Myocyte (in vitro differentiated cells): ENCODE data around the gene RPL7A. TPM values are rescaled to one million over a fixed set of nuclear protein-coding genes. Genes with fewer than 3 reads are reported as not detected.

Experiments
- DNase-seq: peaks from one replicate; pipeline ENCODE4 v3.0.0-alpha.2; 2012; ENCODE audit warnings: low read depth
- total RNA-seq: library from RNA; depleted of rRNA; stranded (reverse); fragments of >200 nt; gene quantifications from 2 replicates; pipeline ENCODE4 v1.2.3, GENCODE V29; 2014

Gene RPL7A
- total RNA-seq, 1 donor from 2014 or later = 1,677 TPM

- DNase-seq = peak; percentile 50
Observed at GRCh38 chr9:133347515-133347984, 468 bp upstream of the RPL7A start.

- no peak for DNase-seq
Observed at GRCh38 chr9:133348718-133349573, 928 bp downstream of the RPL7A start.

GRCh38 chr9:133349965-133350616, 2.1 kb downstream of the RPL7A start:
- DNase-seq = no peak

DNA sequence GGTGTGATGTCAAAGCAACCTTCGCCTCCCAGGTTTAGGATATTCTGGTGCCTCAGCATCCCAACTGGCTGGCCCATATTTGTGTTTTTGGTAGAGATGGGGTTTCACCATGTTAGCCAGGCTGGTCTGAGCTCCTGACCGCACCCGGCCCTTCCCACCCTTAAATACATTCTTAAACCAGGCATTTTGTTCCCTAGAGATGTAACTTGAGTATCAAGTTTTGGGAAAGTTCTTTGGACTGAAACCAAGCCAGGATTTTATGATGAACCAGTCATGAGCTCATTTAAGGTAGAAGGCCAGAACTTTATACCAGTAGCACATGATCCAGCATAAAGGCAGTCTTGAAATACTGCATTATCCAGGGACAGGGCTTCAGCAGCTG, 3.5 kb downstream of the RPL7A start:
- no peak for DNase-seq

DNA sequence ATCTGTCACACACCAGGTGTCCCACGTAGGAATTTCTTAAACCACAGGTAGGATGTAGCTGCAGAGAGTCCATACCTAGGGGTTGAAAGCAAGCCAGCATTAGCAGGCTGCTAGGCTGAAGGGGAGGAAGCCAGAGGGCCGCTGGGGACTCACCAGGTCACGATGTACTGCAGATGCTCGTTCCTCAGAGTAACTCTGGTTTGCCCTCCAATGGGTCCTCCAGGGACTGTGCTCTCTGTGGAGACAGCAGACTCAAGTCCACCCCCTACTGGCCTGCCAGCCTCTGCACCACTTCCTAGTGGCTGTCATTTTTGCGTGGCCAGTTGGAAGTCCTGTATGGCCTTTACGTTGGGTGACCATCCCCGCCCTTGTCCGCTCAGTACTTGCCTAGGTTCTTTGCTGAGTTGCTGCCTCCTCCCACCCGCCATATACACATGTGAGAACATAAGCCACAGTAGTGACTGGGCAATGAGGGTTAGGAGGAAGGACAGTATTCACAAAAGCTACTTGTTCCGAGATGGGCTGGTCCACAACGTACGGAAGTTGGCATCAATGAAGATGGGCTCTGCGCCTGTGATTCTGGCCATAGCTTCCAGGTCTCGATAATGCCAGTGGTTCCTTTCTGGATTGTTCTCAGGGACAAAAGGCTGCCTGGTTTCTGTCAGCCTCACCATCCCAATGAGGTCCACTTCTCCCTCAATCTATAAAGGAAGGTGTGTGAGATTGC, 4.1 kb downstream of the RPL7A start:
- DNase-seq = peak; percentile 68

GRCh38 chr9:133352635-133353340, 4.8 kb downstream of the RPL7A start:
- no peak for DNase-seq

DNA sequence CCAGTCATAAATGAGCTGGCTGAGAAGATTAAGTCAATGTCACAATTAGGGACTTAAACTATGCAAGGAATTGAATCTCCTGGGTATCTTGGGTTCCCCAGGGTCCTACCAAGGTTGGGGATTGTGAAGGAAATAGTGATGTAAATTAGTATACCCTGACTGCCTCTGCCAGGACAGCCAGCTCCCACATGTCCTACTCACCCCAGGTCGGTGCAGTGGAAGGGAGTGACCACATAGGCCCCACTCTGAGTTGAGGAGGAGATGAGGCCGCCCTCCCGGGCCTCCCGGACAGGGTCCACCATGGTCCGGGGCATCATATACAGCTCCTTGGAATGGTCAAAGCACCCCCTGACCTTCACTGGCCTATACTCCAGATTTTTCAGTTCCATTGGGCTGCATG, 5.5 kb downstream of the RPL7A start:
- no peak for DNase-seq

GRCh38 chr9:133354766-133355165, 6.7 kb downstream of the RPL7A start:
- no peak for DNase-seq

DNA sequence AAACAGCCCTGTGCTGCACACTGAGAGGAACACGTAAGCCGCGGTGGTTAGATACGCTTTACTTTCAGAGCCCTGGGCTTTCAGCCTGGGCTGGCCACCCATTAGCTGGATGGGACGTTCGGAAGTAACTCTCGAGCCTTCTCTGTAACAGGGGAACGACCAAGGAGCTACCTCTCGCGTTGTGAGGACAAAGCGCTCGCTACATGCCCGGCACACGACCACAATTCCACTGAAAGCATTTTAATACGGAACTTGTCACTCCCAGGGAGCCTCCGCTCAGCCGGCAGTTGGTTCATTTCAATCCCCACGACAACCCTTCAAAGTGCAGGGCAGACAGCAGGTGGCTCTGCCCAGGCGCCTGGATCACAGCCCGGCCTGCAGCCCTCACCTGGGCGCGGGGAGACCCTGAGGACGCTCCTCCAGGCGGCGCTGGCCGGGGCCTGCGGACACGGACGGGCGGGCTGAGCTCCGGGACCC, 7.9 kb downstream of the RPL7A start:
- no peak for DNase-seq

GRCh38 chr9:133356391-133357091, 8.5 kb downstream of the RPL7A start, which contains the start of the genes SURF1 and SURF2:
Gene SURF1 (minus strand): TSS chr9:133356487. CDS start chr9:133356453, 34 bp downstream.
Gene SURF2 (plus strand): TSS chr9:133356550. CDS start chr9:133356593, 43 bp downstream.
- DNase-seq = peak; percentile 82

GRCh38 chr9:133357656-133358055, 9.6 kb downstream of the RPL7A start:
- DNase-seq = no peak

- peak; percentile 31 for DNase-seq
Observed at GRCh38 chr9:133359399-133360175, 11.6 kb downstream of the RPL7A start.

DNA sequence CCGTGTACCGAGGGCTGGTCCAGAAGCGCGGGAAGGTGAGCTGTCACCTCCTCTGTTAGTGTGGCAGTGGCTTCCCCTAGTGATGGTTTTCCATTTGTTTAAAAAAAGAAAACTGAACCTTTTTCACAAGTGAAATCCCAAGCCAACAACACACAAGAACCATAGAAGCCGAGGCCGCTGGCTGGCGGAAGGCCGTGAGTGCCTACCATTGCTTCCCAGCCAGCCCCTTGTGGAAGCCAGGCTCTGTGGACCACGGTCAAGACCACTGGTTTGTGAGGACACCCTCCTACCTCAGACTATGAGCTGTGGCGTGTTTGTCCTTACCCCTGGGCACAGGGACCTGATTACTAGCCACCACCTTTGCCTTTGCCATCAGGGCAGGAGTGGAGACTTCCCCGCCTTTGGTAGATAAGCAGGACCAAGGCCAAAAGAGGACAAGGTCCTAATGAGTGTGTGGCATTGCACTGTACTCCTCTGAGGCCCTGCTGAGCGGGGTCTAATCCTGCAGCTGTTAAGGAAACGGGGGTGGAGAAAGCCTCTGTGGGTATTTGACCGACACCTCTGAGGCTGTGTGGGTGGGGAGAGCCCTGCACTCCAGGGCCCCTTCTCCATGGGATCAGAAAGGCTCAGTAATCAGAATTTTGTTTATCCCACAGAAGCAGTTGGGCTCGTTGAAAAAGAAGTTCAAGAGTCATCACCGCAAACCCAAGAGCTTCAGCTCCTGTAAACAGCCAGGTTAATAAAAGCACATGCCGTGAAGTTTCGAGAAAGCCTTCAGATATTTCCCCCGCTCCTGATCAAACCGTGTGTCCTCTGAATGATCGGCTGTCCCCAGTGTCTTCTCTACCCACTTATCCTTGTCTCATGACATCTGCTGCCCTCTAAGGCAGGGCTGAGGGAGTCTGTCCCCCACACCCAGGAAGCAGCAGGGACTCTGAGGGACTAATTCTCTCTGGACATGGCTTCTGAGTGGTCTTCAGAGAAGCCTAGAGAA, 12.7 kb downstream of the RPL7A start:
- DNase-seq = peak; percentile 88

DNA sequence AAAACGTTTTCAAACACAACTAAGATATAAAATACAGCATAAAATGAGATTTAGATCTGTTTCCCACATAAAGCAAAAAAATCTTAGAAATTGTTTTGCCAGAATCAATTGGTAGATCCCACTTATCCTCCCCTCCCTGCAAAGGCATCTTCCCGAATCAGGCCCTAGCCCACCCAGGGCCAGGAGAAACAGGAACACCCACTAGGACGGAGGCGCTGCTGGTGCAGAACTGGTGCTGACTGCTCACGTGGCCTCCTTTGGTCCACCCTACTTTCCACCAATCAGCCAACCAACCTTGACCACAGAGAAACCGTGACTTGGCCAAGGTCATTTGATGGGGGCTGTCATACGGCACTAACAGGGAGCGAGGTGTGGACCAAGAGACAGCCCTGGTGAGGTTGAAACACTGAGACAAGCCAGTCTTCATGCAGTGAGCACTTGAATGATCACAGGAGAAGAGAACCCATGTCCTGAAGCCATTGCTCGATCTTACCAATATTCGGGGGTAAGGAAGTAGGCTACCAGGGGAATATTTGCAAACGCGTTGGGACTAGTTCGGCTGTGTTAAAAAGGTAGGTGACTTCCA, 13.6 kb downstream of the RPL7A start:
- DNase-seq = no peak

- peak; percentile 69 for DNase-seq
Observed at GRCh38 chr9:133362359-133363044, 14.5 kb downstream of the RPL7A start.

DNA sequence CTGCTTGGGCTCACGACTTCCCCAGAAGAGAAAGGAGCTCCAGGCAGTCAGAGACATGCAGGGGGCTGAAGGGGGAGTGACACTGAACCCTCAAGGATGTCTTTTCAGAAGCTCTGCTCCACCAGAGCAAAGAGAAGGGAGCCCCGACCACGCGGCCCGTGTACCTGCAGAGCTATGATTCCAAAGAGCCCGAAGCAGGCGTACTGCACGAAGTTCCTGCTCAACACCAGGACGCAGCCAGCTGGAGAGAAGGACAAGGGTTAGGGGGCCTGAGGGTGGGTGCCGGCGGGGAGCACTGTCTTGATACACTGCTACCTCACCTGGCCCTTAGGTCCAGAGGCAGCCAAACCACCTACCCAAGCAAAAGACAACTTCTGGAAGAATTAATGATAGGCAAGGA, 18.4 kb downstream of the RPL7A start:
- DNase-seq = no peak

GRCh38 chr9:133367221-133367620, 19.2 kb downstream of the RPL7A start:
- no peak for DNase-seq
